Measurements from ENCODE around the gene CCDC92.

- TF ChIP-seq, protein P1, sequence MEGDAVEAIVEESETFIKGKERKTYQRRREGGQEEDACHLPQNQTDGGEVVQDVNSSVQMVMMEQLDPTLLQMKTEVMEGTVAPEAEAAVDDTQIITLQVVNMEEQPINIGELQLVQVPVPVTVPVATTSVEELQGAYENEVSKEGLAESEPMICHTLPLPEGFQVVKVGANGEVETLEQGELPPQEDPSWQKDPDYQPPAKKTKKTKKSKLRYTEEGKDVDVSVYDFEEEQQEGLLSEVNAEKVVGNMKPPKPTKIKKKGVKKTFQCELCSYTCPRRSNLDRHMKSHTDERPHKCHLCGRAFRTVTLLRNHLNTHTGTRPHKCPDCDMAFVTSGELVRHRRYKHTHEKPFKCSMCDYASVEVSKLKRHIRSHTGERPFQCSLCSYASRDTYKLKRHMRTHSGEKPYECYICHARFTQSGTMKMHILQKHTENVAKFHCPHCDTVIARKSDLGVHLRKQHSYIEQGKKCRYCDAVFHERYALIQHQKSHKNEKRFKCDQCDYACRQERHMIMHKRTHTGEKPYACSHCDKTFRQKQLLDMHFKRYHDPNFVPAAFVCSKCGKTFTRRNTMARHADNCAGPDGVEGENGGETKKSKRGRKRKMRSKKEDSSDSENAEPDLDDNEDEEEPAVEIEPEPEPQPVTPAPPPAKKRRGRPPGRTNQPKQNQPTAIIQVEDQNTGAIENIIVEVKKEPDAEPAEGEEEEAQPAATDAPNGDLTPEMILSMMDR (IDR thresholded peaks at IDR 0.05 in 2 of 3, conservative IDR thresholded peaks at IDR 0.05 in 1 of 3; ENCODE audit: control insufficient read depth in 2 of 3, extremely low read depth in 1 of 3, insufficient read depth in 1 of 3, low read depth in 3 of 3, low read length in 3 of 3): no peak
- no peak for TF ChIP-seq GABPA (IDR thresholded peaks at IDR 0.05; ENCODE audit: low read depth)
- no peak for TF ChIP-seq RAD21 (IDR thresholded peaks at IDR 0.05; ENCODE audit: insufficient read depth, low read depth, low read length)
- no peak for TF ChIP-seq HCFC1 (IDR thresholded peaks at IDR 0.05; ENCODE audit: low read length)
- TF ChIP-seq SUZ12 (IDR thresholded peaks at IDR 0.05; ENCODE audit: unreplicated experiment): no peak
- TF ChIP-seq POLR2A (IDR thresholded peaks at IDR 0.05; ENCODE audit: low read depth, low read length): no peak
- no peak for TF ChIP-seq FOXM1 (IDR thresholded peaks at IDR 0.05; ENCODE audit: low read depth, low read length)
- no peak for TF ChIP-seq HDGF (IDR thresholded peaks at IDR 0.05)
- no peak for TF ChIP-seq ESRRA (IDR thresholded peaks at IDR 0.05; ENCODE audit: low read length)
Observed at GRCh38 chr12:123902821-123903220, 69.8 kb downstream of the CCDC92 start.

All from GM12878 (cell line).